Small intestine (tissue), 7 donors: ENCODE measurements around the gene HYAL1. TPM values are rescaled to one million over a fixed set of nuclear protein-coding genes. Genes with fewer than 3 reads are reported as not detected.

Experiments
- DNase-seq, 2 donors: peaks; one replicate each; pipeline versions ENCODE4 v3.0.0 to v3.0.0-alpha.2; 2013
- FAIRE-seq: peaks from 2 replicates; lab custom pipeline; 2012; peaks lifted over from hg19 to GRCh38; lab: Jason Lieb, UNC
- H3K27ac ChIP-seq, 3 donors: one replicate each; pipeline ENCODE4 v1.5.1; 2013; ENCODE audit warnings: low read length in 2 of 3, mild to moderate bottlenecking in 2 of 3, control low read depth in 1 of 3, inconsistent platforms in 1 of 3, low read depth in 1 of 3, moderate library complexity in 1 of 3
- H3K27me3 ChIP-seq, 3 donors: one replicate each; pipeline ENCODE4 v1.6.1; 2013; ENCODE audit warnings: low read length in 3 of 3, inconsistent platforms in 1 of 3; ENCODE audit not compliant: control insufficient read depth in 3 of 3, insufficient read depth in 3 of 3
- H3K36me3 ChIP-seq, 3 donors: one replicate each; pipeline ENCODE4 v1.6.1; 2013; ENCODE audit warnings: low read length in 3 of 3, inconsistent platforms in 1 of 3, low read depth in 1 of 3, mild to moderate bottlenecking in 1 of 3, moderate library complexity in 1 of 3; ENCODE audit not compliant: control insufficient read depth in 3 of 3, insufficient read depth in 2 of 3
- H3K4me1 ChIP-seq, 3 donors: one replicate each; pipeline ENCODE4 v1.6.1; 2013; ENCODE audit warnings: low read length in 2 of 3, inconsistent platforms in 1 of 3, low read depth in 1 of 3, mild to moderate bottlenecking in 1 of 3, moderate library complexity in 1 of 3; ENCODE audit not compliant: control insufficient read depth in 3 of 3, insufficient read depth in 2 of 3
- H3K4me3 ChIP-seq, 3 donors: one replicate each; pipeline ENCODE4 v1.5.1; 2013; ENCODE audit warnings: low read length in 3 of 3, control low read depth in 1 of 3, inconsistent platforms in 1 of 3, low read depth in 1 of 3, mild to moderate bottlenecking in 1 of 3, moderate library complexity in 1 of 3
- H3K9me3 ChIP-seq, 2 donors: one replicate each; pipeline ENCODE4 v1.6.1; 2013; ENCODE audit warnings: low read depth in 1 of 2, low read length in 1 of 2; ENCODE audit not compliant: control insufficient read depth in 2 of 2, insufficient read depth in 1 of 2
- WGBS, 3 donors: extraction: QIAGEN DNeasy Blood & Tissue Kit; methylation state at CpG; one replicate each; pipeline ENCODE4 v1.1.7; 2013; 5-methylcytosine and 5-hydroxymethylcytosine counted together
- polyA plus RNA-seq, 4 donors: library from polyadenylated mRNA; stranded (reverse) in 3 of 4; unstranded in 1 of 4; fragments of 200-250 nt in 3 of 4; fragments of 120-200 nt in 1 of 4; gene quantifications; one replicate each; pipeline versions ENCODE4 v1.2.1 to v1.2.3, GENCODE V29; 2013
- donor health status: healthy with polysubstance abuse.
- donor health status: control.
- donor health status: control.
- donor health status: Bipolar disorder and iron deficiency.
- donor health status: healthy.

The HYAL1 gene
- polyA plus RNA-seq, 4 donors = 1.1 to 11.1 (median 3.7) TPM

GRCh38 chr3:50345586-50346234 lies 42.3 kb upstream of the HYAL1 start, which contains the start of gene ZMYND10:
Gene ZMYND10 (minus strand): TSS chr3:50345732. CDS start chr3:50345579, 153 bp downstream.
- no peaks in the 10 kb centered on the region for H3K9me3 ChIP-seq
- H3K36me3 ChIP-seq = peaks cover 0 to 31% (median 2%) of the 10 kb centered on the region in 3 donors
- H3K27me3 ChIP-seq = peaks cover 0 to 13% (median 0%) of the 10 kb centered on the region in 3 donors
- H3K4me3 ChIP-seq = peak within 1 kb of the TSS in 1 of 3 donors; percentile 22
- H3K27ac ChIP-seq = no peak within 1 kb of the TSS
- peak; percentile 40 to 57 for DNase-seq
- WGBS, 3 donors = 7 to 11% (median 9%) methylated on average over 43 to 45 of the region's 45 CpGs
- FAIRE-seq = no peak
- H3K4me1 ChIP-seq = peaks cover 2 to 27% (median 10%) of the 10 kb centered on the region in 3 donors

- FAIRE-seq (no peak), DNase-seq (no peak)
- peaks cover 0 to 31% (median 2%) of the 10 kb centered on the region in 3 donors for H3K36me3 ChIP-seq
- 68 to 77% (median 71%) methylated on average over 7 to 8 of the region's 8 CpGs for WGBS, 3 donors
- H3K27me3 ChIP-seq = peaks cover 0 to 19% (median 0%) of the 10 kb centered on the region in 3 donors
- H3K4me3 ChIP-seq = peak overlapping the region in 1 of 3 donors; percentile 22
- no peaks in the 10 kb centered on the region for H3K9me3 ChIP-seq
- no peak overlapping the region for H3K27ac ChIP-seq
- H3K4me1 ChIP-seq = peaks cover 2 to 23% (median 9%) of the 10 kb centered on the region in 3 donors
Observed at GRCh38 chr3:50345008-50345407, 41.6 kb upstream of the HYAL1 start.

DNA sequence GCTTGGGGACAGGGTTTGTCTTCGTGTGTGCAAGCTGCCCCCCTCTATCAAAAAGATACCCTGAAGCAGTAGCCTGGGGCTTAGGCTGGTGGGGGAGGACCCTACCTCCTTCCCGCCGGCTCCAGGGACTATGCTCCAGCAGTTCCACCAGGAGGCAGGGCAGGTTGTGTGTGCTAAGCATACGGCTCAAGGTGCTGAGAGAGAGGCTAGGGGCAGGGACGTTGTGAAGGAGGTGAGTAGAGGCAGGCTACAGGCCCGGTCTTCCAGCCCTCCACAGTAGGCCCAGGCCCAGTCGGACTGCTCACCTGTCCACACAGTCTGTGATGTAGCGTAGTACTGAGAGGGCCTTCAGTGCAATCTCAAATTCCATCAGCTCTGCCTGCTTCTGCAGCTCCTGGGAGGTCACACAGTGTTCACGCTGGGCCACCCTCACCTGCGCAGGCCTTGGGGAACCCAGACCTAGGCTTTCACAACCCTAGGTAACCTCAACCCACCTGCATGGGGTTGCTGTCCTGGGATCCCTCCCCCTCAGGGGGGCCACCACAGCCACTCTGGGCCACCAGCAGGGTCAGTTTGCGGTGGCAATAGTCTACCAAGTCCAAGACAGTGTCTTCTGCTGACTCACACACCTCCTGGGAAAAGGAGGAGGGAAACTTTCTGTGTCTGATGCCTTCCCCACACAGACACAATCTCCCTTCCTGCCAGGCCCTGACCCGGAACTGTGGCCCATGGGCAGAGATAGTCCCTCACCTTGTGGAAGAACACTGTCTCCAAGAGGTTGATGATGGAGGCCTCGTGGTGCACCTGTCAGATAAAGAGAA lies 39.6 kb upstream of the HYAL1 start:
- no peak for FAIRE-seq
- Histone ChIP-seq H3K4me3 (no peak overlapping the region), H3K4me1 (peaks cover 0 to 20% (median 0%) of the 10 kb centered on the region in 3 donors), H3K9me3 (no peaks in the 10 kb centered on the region), H3K27me3 (peaks cover 0 to 26% (median 0%) of the 10 kb centered on the region in 3 donors), H3K27ac (no peak overlapping the region), H3K36me3 (peaks cover 0 to 15% (median 2%) of the 10 kb centered on the region in 3 donors)
- WGBS, 3 donors = 85 to 90% (median 90%) methylated on average over 12 to 13 of the region's 13 CpGs
- DNase-seq = no peak

GRCh38 chr3:50341996-50342650 lies 38.7 kb upstream of the HYAL1 start:
- DNase-seq (no peak), FAIRE-seq (no peak)
- H3K36me3 ChIP-seq = peaks cover 0 to 7% (median 0%) of the 10 kb centered on the region in 3 donors
- H3K4me3 ChIP-seq = no peak overlapping the region
- H3K4me1 ChIP-seq = peaks cover 0 to 24% (median 0%) of the 10 kb centered on the region in 3 donors
- H3K9me3 ChIP-seq = no peaks in the 10 kb centered on the region
- WGBS, 3 donors = 94 to 97% (median 94%) methylated on average over 13 of the region's 13 CpGs
- H3K27me3 ChIP-seq = peaks cover 0 to 26% (median 0%) of the 10 kb centered on the region in 3 donors
- H3K27ac ChIP-seq = no peak overlapping the region

DNA sequence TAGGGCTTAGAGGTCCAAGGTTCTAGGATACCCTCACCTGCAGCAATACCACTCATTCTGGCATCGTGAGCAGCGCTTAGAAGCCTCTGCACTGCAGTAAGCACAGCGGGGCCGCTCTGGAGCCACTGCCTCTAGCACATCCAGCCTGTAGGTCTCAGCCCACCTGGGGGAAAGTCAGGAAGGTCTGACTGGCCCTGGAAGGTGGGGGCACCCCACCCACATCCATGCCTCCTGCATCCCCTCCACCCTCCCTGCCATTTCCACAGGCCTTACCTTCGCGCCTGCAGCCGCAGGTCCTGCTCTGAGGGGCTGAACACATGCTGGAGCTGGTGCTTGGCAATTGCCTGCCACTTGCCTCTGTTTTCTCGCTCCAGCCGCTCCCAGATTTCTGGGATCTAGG lies 38.2 kb upstream of the HYAL1 start:
- DNase-seq (no peak), FAIRE-seq (no peak)
- peaks cover 0 to 24% (median 0%) of the 10 kb centered on the region in 3 donors for H3K4me1 ChIP-seq
- H3K4me3 ChIP-seq = peak overlapping the region in 1 of 3 donors; percentile 27
- H3K36me3 ChIP-seq = peaks cover 0 to 7% (median 0%) of the 10 kb centered on the region in 3 donors
- peak overlapping the region in 2 of 3 donors; percentile 34 to 88 for H3K27ac ChIP-seq
- 92 to 96% (median 94%) methylated on average over 9 of the region's 9 CpGs for WGBS, 3 donors
- peaks cover 0 to 26% (median 0%) of the 10 kb centered on the region in 3 donors for H3K27me3 ChIP-seq
- H3K9me3 ChIP-seq = no peaks in the 10 kb centered on the region

GRCh38 chr3:50340448-50341329 lies 37.3 kb upstream of the HYAL1 start, which contains the start of gene RASSF1:
Gene RASSF1 (minus strand): TSS chr3:50340836. CDS start chr3:50340805, 31 bp downstream.
- no peaks in the 10 kb centered on the region for H3K9me3 ChIP-seq
- H3K36me3 ChIP-seq = peaks cover 0 to 7% (median 0%) of the 10 kb centered on the region in 3 donors
- 3 to 15% (median 8%) methylated on average over 54 to 85 of the region's 85 CpGs for WGBS, 3 donors
- peak within 1 kb of the TSS; percentile 27 to 50 (median 48) for H3K4me3 ChIP-seq
- peaks cover 0 to 30% (median 0%) of the 10 kb centered on the region in 3 donors for H3K4me1 ChIP-seq
- peaks cover 0 to 26% (median 0%) of the 10 kb centered on the region in 3 donors for H3K27me3 ChIP-seq
- H3K27ac ChIP-seq = peak within 1 kb of the TSS; percentile 18 to 88 (median 73)
- FAIRE-seq = no peak
- peak; percentile 71 to 74 for DNase-seq

DNA sequence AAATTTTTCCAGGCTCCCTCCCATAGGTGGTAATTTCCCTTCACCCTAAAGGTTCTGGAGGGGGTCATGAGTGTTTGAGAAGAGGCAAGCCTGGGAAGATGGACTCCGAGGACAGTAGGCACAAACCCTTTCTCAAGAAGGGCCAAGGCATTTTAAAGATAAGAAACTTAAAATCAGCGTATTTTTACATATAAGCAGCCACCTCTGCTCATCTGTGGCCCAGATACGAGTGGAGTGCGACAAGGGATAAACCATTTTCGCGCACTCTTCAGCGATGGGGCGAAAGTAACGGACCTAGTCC lies 36.7 kb upstream of the HYAL1 start:
- H3K9me3 ChIP-seq = no peaks in the 10 kb centered on the region
- peaks cover 0 to 29% (median 0%) of the 10 kb centered on the region in 3 donors for H3K4me1 ChIP-seq
- peaks cover 0 to 26% (median 0%) of the 10 kb centered on the region in 3 donors for H3K27me3 ChIP-seq
- WGBS, 3 donors = 21 to 39% (median 27%) methylated on average over 9 of the region's 9 CpGs
- FAIRE-seq = no peak
- no peak for DNase-seq
- peak overlapping the region; percentile 18 to 88 (median 73) for H3K27ac ChIP-seq
- peak overlapping the region; percentile 27 to 50 (median 48) for H3K4me3 ChIP-seq
- H3K36me3 ChIP-seq = peaks cover 0 to 7% (median 0%) of the 10 kb centered on the region in 3 donors
